AG20443 (cell line): ENCODE results near the gene UTS2R.
A peak's percentile ranks its signal among the peaks of the same experiment; 100 is the strongest.
"Not testable (repeated sequence)": the region's sequence is repeated elsewhere in the genome, so short reads cannot be mapped to it uniquely, and the experiment has no call there.

Experiments
- DNase-seq: peaks from one replicate; pipeline ENCODE4 v3.0.0; 2012; ENCODE audit warnings: low spot score, mixed read lengths

Gene UTS2R

GRCh38 chr17:82375359-82376041, 3.9 kb downstream of the UTS2R start:
- no peak for DNase-seq

DNA sequence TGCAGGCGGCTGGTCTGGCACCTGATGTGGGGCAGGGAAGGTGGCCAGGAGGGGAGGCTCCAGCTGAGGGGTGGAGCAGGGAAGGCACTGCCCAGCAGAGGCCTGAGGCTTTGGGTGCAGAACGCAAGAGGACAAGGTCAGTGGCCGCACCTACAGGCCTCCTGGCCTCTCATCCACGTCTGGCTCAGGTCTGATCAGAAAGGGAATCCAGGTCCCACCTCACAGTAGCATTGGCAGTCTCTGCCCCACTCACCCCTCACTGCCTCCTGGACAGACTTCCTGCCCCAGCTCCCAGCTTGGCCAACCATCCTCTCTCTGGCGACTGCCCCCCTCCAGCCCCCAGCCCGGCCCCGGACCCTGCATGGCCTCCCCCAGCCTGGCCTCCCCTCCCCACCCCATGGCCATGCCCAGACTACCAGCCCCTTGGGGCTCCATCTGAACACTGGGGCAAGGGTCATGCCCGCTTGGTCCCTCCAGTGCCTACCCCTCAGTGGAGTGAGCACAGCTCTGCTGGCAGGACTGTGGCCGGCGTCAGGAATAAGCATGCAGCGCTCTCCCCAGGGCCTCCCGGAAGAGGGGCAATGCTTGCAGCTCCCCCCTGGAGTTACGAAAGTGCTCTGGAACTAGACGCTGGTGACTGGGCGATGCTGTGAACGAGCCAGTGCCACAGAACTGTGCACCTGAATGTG, 4.6 kb downstream of the UTS2R start:
- DNase-seq, result no peak

- DNase-seq, result not testable (repeated sequence)
Observed at GRCh38 chr17:82377294-82377693, 5.7 kb downstream of the UTS2R start.

DNA sequence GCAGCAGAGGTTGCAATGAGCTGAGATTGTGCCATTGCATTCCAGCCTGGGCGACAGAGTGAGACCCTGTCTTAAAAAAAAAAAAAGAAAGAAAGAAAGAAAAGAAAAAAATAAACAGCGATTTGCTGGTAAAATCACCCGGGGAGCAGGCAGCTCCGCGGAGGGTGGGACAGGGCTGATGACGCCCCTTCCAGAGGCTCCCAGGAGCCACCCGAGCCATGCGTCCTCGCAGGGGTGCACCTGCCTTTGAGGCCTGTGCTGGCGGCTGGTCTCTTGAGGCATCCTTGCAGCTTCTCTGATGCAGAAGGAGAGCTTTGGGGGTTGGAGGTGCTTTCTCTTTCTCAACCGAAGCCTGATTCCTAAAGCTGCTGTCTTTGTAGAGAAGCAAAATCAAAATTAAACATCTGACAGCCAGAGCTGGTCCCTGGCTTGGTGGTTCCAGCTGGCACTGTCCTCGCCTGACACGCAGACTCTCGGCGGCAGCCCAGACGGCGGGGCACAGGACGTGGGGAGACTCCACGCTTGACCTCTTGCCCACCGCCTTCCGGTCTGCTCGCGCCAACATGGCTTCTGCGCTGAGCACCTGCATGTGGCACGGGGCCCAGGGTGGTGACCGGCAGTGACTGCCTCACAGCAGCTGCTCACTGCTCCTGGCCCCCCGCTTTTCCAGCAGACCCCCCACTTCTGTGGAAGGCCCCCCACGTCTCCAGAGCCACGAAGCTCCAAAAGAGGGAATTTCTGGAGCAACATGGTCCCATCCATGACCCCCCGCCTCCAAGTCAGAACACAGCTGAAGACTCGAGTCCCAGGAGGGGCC, 6.6 kb downstream of the UTS2R start:
- DNase-seq, result no peak

GRCh38 chr17:82378741-82379021, 7.1 kb downstream of the UTS2R start:
- DNase-seq, result no peak

GRCh38 chr17:82380860-82381702, 9.5 kb downstream of the UTS2R start:
- peak; percentile 51 for DNase-seq

GRCh38 chr17:82381703-82382009, 10.1 kb downstream of the UTS2R start:
- DNase-seq, result not testable (repeated sequence)

- DNase-seq, result not testable (repeated sequence)
Observed at GRCh38 chr17:82382220-82382932, 10.8 kb downstream of the UTS2R start.

DNA sequence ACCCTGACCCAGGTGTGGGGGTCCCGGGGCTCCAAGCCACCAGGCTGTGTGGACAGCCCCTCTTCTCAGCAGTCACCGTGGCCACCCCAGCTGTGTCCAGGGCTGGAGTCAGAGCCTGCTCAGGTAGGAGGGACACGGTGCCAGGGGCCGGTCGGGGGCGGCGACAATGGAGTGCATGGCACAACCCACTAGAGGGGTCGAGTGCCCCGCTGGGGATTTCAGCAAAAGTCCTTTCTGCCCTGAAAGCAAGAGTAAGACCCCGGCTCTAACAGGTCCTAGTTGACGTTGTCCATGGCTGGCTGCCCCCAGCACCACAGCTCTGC, 11.3 kb downstream of the UTS2R start:
- no peak for DNase-seq

- DNase-seq, result no peak
Observed at GRCh38 chr17:82383411-82383810, 11.8 kb downstream of the UTS2R start.

DNA sequence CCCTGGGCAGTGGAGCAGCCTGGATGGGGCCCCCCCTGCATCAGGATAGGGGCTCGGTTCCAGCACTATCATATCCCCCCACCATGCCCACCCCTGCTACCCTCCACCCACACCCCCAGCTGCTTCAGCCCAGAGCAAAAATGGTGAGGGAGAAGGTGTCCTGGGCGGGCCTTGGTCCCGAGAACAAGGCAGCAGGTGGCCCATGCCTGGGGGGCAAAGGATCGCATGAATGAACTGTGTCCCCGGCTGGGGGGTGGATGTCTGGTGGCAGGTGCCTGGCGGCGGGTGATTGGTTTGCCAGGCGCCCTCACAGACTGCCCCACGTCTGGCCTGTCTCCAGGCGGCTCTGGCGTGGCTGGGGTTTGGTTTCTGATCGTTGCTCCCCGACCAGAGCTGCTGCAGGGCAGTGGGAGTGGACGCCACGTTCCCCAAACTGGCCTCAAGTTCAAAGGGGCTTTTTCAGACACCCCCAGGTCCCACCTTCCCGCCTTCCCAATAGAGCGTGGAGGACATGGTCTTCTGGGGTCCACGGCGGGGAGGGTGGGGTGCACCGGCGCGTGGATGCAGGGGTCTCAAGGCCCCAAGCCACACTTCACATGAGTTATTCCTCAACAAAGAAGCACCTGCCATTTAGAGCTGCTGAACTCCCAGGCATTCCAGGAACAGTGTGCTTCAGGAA, 12.6 kb downstream of the UTS2R start:
- no peak for DNase-seq

DNA sequence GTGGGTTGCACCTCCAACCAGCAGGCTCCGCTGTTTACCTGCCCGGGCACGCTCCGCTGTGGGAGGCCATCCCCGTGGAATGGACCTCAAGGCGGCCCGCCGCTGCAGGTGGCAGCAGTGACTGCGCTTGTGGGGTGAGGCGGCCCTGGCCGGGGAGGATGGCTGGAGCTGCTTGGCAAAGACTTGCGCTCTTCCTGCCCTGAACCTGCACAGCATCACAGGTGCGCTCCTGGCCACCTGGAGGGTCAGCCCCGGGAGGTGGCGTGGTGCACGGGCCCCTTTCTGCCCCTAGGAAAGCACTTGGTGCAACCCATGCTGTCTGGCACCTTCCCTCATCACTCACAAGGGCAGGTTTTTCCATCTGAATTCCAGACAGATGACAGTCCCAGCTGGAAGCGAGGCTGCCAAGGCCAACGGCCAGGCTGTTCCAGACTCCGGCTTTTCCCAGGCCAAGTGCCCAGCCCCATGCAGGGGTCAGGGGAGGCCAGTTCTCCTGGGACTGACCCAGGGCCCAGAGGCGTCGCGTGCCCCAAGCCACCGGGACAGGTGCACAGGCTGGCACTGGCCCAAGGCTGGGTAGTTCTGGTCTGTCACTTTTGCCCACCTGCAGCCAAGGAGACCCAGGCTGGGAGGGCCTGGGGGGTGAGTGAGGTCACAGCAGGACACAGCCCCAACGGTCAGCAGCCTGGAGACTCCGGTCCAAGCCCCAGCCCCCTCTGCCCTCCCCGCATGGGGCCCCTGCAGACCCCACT, 13.3 kb downstream of the UTS2R start:
- peak; percentile 92 for DNase-seq

- DNase-seq, result no peak
Observed at GRCh38 chr17:82385559-82386254, 14.1 kb downstream of the UTS2R start.

GRCh38 chr17:82386255-82386831, 14.8 kb downstream of the UTS2R start:
- DNase-seq, result no peak

GRCh38 chr17:82386881-82387704, 15.5 kb downstream of the UTS2R start:
- no peak for DNase-seq

DNA sequence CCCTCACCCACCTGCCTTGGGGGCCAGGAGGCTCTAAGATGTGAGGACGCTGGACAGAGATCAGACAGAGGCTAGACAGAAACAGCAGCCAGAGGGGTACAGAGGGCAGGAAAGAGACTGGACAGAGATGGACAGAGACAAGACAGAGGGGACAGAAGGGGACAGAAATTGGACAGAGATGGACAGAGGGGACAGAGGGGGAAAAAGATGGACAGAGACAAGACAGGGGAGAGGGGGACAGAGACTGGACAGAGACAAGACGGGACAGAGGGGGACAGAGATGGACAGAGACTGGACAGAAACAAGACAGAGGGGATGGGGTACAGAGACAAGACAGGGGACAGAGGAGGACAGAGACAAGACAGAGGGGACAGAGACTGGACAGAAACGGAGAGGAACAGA, 16.1 kb downstream of the UTS2R start:
- no peak for DNase-seq

DNA sequence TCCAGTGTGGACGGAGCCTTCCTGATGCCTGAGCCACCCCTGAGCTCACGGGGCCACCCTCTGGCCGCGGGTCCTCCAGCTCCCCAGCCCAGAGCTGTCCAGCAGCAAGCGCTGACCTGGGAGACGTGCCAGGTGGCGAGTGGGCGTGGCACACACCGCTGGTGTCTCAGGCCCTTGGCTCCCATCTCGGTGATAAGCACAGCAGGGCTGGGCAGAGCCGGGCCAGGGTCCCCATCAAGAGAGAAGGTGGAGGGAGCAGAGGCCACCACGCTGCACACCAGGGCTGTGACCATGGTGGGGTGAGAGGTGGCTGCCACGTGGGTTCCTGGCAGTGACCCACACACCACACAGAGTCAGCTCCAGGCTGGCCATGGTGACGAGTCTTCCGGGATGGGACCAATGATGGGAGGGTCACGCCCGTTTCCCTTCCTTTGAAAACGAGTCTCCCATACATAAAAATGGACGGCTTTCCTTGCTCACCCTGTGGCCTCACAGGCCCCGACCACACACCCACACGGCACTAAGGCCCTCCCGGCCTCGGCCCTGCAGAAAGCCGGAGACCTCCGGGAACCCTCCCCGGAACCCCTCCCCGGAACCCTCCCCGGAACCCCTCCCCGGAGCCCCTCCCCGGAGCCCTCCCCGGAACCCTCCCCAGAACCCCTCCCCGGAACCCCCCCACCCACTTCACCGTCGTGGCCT, 16.8 kb downstream of the UTS2R start:
- peak; percentile 61 for DNase-seq

GRCh38 chr17:82388922-82389283, 17.3 kb downstream of the UTS2R start:
- DNase-seq, result no peak
